Gastrocnemius medialis (tissue), 4 donors: ENCODE measurements around the gene PPP1CA.

Experiments used
- POLR2A ChIP-seq, 2 donors: fragments of 450-650 bp; IDR thresholded peaks; one replicate each; pipeline ENCODE4 v1.6.1; 2017; ENCODE audit warnings: antibody characterized with exemption in 2 of 2, mild to moderate bottlenecking in 2 of 2, moderate library complexity in 2 of 2
- TF ChIP-seq, protein P1 (sequence below), 5 experiments: fragments of 450-650 bp in 3 of 5; fragments of 200-600 bp in 2 of 5; sonication (generic) in 2 of 5; IDR thresholded peaks in 4 of 5; conservative IDR thresholded peaks in 1 of 5; 1 replicate in 4 of 5; 2 replicates in 1 of 5; pipeline ENCODE4 v1.5.1; 2016 to 2019; ENCODE audit warnings: antibody characterized with exemption in 5 of 5, mild to moderate bottlenecking in 3 of 5, moderate library complexity in 3 of 5

DNA sequence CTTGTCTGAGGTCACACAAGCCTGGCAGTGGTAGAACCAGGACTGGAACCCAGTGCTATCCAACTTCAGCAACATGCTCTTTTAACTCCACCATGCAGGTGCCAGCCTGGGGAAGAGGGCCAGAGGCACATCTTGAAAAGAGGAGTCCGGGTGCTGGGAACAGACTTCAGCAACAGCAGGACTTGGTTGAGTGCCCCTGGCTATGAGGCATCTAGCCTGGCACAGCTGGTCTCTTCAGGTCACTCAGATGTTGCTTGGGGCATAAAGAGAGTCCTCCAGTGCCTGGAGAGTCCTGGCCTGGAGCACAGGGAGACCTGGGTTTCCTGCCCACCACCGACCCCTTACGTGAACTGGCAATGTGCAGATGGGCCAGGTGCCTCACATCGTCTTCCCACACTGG is 23.1 kb downstream of the PPP1CA start:
- TF ChIP-seq, protein P1, sequence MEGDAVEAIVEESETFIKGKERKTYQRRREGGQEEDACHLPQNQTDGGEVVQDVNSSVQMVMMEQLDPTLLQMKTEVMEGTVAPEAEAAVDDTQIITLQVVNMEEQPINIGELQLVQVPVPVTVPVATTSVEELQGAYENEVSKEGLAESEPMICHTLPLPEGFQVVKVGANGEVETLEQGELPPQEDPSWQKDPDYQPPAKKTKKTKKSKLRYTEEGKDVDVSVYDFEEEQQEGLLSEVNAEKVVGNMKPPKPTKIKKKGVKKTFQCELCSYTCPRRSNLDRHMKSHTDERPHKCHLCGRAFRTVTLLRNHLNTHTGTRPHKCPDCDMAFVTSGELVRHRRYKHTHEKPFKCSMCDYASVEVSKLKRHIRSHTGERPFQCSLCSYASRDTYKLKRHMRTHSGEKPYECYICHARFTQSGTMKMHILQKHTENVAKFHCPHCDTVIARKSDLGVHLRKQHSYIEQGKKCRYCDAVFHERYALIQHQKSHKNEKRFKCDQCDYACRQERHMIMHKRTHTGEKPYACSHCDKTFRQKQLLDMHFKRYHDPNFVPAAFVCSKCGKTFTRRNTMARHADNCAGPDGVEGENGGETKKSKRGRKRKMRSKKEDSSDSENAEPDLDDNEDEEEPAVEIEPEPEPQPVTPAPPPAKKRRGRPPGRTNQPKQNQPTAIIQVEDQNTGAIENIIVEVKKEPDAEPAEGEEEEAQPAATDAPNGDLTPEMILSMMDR (IDR thresholded peaks at IDR 0.05 in 4 of 5, conservative IDR thresholded peaks at IDR 0.05 in 1 of 5) = no peak
- no peak for TF ChIP-seq POLR2A (IDR thresholded peaks at IDR 0.05)
